AG08396 (cell line): ENCODE data around the gene AKR1C2.
"Not testable (repeated sequence)": the region's sequence is repeated elsewhere in the genome, so short reads cannot be mapped to it uniquely, and the experiment has no call there.

Experiments used
- DNase-seq: peaks from one replicate; pipeline ENCODE4 v3.0.0; 2012; ENCODE audit warnings: low spot score, mixed read lengths

The AKR1C2 gene

DNA sequence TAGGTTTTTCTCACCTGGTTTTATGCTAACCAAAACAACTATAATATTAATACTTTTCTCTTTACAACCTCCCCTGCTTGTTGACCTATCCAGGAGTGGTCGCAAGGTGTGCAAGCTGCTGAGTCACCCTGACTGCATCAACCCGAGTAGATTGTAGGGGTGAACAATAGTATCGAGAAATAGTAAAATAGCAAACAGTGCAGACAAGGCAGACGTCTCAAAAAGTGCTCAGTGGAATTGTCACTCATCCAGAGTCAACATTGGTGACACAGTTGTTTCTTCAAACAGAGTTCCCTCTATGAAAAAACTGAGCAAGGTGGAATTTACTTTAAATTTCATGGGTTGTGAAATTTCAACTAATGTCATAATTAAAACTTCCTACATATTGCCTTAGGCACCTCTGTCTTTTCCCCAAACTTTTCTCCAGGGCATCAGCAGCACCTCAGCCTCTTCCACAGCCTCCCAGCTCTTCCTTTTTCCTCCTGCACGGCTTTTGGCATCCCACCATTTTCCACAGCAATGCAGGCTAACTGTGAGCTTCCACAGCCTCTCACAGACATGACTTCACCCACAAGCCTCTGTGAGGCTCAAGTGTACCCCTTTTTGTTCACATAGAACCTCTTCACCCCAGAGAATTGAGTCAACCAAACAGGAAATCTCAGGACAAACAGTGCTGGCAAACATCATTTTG, 46.6 kb downstream of the AKR1C2 start:
- DNase-seq = not testable (repeated sequence)

DNA sequence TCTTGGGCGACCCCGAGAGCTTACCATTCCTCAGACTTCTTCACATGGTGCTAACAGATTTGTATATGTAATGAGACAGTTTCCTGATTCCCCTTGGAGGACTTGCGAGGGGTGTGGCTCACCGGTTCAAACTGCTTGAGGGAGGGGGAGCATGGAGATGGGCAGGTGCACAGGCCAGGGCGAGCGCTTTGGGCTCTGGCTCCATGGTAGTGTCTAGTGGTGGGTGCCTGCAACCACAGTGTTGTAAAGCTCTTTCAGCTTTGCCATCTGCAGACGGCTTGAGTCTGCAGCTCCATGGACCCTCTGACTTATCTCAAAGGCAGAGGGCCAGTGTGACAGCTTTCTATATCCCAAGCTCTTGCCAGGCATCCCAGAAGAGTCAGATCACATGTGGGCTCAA, 47.6 kb downstream of the AKR1C2 start:
- DNase-seq = not testable (repeated sequence)

DNA sequence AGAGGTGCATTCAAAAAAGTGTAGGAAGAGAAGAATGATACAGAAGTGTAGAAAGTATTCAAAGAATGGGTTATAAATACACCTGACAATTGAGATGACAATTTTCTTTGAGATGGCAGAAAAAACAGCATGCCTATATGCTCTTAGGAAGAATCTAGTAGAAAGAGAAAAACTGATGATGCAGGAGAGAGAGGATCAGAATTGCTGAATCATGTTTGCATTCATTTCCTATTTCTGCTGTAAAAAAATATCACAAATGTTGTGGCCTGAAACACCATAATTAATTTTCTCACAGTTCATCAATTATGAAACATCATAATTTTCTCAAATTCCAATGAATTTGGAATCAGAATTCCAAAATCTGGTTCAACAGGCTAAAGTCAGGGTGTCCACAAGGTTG, 50.3 kb downstream of the AKR1C2 start:
- DNase-seq = no peak

DNA sequence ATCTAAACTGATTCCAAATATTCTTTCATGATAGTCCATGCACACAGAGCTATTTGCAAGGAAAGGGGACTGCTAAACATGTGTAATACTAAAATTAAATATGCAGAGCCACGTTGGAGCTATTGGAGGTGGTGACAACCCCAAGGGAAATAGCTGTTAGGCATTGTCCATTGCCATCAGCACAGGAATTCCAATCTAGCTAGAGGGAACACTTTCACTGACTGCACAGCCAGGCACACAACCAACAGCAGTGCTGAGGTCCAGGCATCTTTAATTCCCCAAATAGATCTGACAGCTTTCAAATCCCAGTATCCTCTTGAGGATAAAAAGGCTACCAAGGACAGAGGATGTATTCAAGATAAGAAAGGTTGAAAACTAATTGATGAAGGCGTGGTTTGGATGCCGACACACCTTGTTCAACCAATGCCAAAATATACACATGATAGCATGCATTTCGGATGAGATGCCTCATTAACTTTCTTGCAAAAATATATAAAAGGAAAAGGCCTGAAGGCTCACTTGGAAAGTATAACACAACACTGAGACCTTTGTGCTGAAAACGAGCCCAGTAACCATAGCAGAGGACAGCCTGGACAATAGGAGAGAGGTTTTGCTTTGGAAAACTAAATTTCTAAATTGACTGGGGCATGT, 52.0 kb downstream of the AKR1C2 start:
- DNase-seq = not testable (repeated sequence)

DNA sequence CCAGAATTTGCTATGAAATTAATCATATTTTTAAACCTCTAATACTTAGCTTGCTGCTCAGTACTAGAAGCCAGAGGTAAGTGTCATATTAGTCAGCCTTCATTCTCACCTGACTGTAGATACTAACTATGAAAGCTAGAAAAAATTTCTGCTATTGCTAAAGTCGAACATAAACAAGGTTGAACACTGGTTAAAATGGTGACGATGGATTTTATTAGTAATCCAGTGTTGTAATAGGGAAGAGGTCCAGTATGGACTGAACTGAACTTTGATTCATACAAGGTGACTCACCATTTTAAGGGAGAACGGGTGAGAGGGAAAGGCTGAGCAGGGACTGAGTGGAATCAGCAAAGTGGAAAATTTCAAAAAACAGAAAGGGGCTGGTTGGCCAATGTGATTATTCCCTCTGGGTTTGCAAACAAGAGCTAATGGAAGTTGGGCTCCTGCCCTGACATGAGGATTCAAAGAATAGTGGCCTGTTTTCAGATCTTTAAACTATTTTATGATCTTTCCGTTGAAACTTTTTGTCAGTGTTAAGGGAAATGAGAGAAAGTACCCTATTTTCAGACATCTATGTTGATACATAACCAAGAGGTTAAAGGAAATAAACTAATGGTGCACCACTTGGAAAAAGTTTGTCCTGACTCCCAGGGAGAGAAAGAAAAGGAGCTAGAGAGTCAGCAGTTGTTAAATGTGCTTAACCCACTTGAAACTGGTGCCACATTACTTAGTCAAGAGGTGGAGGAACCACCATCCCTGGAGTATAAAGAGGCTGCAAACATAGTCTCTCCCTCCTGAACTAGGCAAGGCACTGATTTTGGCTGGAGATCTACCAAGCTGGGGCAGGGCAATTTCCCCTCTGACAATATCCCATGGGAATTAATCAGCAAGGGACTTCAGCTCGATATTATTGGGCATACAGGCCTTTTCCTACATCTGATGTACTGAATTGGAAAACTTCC, 55.7 kb downstream of the AKR1C2 start:
- peak; percentile 80 for DNase-seq

DNA sequence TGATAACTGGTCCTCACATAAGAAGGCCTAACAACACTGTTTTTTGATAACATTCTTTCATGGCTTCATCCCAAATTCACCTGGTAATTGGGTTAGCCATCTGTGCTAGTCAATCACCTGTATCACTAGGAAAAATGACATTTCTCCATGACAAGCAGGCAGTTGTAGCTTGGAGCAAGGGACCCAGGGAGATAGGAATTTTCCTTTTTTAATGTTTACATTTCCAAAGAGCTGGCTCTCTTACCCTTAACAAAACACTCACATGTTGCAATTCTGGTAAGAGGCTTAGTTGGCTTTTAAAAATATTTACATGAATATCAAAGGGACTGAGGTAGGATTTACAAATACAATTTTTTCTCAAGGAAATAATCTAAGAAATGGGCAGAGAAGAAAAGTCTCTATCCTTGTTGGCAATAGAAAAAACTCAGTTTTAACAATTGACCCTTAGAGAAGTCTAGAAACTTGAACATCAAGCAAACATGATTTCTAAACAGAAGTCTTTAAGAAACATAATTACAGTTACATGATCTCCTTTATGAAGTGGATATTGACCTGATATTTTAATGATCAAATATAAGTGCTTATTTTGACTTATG, 56.5 kb downstream of the AKR1C2 start:
- peak; percentile 18 for DNase-seq

DNA sequence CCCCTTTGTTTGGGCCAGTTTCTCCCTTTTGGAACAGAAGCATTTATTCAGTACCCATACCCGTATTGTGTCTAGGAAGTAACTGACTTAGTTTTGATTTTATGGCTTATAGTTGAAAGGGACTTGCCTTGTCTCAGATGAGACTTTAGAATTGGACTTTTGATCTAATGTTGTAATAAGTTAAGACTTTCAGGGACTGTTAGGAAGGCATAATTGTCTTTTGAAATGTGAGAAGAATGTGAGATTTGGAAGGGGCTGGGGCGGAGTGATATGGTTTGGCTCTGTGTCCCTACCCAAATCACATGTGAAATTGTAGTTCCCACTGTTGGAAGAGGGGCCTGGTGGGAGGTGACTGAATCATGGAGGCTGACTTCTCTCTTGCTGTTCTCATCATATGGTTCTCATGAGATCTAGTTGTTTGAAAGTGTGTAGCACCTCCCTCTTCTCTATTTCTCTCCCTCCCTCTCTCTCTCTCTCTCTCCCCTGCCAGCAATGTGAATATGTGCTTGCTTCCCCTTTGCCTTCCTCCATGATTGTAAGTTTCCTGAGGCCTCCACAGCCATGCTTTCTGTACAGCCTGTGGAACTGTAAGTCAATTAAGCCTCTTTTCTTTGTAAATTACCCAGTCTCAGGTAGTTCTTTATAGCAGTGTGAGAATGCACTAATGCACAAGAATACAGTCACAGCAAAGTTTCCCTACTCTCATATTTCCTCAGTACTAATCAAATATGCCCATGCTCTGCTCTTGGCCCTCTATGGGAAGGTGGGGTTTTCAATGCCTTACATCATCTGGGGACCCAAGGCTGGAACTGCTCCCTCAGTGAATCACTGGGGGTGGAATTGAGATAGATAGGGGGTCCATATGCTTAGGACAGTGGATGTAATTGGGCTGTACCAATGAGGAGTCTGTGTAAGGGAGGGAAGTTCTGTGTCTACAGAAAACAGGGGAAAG, 57.6 kb downstream of the AKR1C2 start:
- DNase-seq = no peak

DNA sequence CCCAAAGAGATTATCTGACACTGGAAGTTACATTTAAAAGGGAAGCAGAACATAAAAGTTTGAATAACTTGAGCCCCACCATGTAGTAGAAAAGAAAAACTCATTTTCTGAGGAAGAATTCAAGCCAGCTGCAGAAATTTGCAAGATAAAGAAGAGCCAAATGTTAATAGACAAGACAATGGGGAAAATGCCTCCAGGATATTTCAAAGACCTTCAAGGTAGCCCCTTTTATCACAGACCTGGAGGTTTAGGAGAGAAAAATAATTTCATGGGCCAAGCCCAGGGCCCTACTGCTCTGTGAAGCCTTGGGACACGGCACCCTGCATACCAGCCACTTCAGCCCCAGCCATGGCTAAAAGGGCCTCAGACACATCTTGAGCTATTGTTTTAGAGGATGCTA, 58.8 kb downstream of the AKR1C2 start:
- DNase-seq = no peak

DNA sequence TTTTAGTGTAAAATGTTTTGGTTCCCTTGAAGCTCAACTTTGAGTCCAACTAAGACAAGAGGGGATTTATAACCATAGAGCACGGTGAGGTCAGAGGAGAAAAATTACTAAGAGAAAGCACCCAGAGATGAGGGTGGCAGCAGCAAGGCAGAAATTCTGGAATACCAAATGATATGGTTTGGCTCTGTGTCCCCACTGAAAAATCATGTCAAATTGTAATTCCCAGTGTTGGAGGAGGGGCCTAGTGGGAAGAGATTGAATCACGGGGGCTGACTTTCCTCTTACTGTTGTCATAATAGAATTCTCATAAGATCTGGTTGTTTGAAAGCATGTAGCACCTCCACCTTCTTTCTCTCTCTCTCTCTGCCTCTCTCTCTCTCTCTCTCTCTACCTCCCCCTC, 59.8 kb downstream of the AKR1C2 start:
- DNase-seq = no peak

DNA sequence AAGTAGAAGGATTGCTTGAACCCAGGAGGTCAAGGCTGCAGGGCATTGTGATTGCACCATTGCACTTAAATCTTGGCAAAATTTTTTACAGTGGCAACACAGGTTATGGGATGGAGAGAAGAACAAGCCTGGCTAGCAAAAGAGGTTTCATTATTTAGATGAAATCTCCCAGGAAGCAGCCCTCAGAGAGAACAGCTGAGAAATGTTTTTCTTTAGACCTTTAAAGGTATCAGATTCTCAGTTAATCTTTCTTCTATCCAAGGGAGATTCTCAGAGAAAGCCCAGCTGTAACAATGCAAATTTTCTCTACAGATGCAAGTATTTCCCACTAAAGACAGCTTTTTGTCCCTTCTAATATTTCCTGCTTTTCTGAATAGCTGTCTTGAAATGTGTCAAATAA, 60.2 kb downstream of the AKR1C2 start:
- not testable (repeated sequence) for DNase-seq

DNA sequence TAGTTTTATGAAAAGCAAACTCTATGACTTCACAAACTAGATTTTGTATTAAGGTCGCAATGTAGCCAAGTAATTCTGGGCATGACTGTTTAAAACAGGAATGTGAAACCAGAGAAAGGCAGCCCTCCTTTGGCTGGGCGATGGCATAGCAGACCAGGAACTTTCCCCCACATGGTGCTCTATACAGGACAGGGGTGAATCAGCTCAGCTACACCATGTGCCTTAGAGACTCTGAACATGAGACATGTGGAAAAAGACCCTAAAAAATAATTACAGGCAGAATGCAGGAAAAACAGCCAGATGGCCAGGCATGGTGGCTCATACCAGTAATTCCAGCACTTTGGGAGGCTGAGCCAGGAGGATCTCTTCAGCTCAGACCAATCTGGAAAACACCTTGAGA, 60.7 kb downstream of the AKR1C2 start:
- DNase-seq = peak; percentile 52

DNA sequence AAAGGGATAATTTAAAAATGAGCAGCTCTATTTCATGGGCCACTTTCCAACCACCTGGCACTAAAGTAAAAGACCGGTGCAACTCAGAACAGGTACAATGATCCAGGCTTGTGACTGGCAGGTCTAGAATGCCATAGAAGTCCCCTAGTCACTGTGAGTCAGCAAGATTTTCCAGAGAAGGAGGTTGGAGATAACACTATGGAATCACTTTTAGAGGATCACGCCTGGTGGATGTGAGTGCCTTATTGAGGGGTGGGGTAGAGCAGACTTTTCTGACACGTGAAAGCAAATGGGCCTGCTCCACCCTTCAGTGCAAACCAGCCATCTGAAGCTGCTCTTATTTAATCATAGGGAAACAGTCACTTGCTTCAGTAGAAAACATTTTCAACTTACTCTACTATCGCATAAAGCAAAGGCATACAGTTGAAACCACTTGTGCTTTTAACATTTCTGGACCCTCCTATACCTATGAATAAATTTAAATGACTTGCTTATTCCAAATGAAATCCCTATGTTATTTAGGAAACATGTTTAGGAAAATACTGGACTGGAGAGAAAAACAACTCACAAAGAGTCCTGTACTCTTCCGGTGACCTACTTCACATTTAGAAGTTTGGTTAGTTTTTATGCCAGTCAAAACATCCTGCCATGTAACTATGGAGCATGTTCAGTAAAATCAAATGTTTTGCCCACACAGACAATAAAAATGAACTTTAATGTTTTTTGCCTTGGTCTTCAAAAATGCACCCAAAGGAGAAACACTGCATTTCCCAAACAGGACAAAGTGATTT, 61.9 kb downstream of the AKR1C2 start:
- DNase-seq = no peak

DNA sequence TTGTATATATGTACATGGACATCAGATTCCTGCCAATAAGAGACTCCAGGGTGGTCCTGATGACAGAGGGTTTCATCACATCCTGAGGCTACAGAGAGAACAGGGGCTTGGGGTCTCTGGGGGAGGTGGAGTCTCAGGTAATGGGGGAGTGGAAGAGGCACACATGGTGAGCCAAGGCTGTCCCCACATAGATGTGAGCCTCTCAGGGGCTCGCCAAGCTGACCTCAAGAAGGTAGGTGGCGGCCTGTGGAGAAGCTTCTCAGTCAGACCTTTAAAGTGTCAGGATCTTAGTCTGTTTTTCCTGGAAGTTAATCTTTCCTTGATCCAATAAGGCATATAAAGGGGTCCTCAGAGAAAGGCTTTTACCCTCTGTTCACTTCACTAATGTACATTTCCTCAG, 62.7 kb downstream of the AKR1C2 start:
- DNase-seq = not testable (repeated sequence)

DNA sequence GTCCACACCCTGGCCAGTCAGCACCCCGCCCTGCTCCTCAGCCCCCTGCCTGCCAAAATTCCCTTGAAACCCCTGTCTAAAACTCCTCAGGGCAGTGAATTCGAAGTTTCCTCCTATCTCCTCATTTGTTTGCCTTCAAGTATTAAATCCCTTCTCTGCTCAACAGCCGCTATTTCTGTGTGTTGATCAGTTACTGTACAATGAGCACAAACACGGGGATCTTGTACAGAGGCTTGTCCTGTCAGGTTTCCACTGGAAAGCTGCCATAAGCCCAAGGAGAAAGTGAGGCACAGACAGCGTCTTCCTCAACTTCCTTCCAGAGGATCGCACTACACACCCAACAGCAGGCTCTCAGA, 63.6 kb downstream of the AKR1C2 start:
- not testable (repeated sequence) for DNase-seq

DNA sequence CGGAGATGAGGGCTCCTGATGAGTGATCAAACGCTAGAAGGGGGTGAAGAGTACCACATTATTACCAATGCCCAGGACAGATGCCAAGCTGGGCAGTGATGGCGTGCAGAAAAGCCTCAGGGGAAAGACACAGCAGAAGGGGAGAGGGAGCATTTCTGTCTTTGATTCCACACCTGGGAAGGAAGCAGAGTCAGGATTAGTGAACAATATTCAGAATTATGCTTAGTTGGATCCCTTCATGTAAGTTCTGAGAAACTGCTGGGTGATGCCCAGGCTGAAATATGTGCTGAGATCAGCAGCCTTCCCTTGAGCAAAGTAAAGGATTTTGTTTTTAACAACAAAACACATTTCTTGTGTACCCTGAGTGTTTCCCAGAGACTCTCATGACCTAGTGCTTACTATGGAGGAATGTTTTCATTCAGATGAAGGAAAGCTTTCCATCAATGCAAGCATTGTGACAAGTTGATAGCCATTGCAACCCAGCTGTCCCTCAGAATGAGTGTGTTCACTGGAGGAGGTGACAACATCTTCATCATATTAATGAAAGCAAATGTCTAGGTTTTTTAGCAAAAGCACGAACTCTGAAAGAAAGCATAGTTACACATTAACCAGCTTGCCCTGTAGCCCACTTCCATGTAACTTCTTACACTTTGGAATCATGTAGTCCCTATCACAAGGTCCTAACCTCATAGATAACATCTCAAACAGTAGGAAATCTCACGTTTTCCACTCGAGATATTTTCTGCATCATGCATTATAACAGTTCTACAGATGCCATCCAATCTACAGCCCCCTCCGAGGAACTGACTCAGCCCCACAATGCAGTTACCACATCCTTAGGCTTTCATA, 64.2 kb downstream of the AKR1C2 start:
- no peak for DNase-seq
